Germinal center (tissue), 1 donor: ENCODE measurements around the gene FBXO31.
"Not testable (repeated sequence)": the region's sequence is repeated elsewhere in the genome, so short reads cannot be mapped to it uniquely, and the experiment has no call there.

Experiments used
- DNase-seq: peaks from one replicate; pipeline ENCODE4 v3.0.0; 2012; ENCODE audit warnings: mixed read lengths, low spot score

Gene FBXO31

GRCh38 chr16:87411375-87412271 is 28.0 kb upstream of the FBXO31 start:
- no peak for DNase-seq

GRCh38 chr16:87410968-87411367 is 27.4 kb upstream of the FBXO31 start:
- no peak for DNase-seq

GRCh38 chr16:87410530-87410929 is 27.0 kb upstream of the FBXO31 start:
- DNase-seq, result no peak

GRCh38 chr16:87409781-87410180 is 26.2 kb upstream of the FBXO31 start:
- DNase-seq, result no peak

GRCh38 chr16:87409153-87409552 is 25.6 kb upstream of the FBXO31 start:
- no peak for DNase-seq

- no peak for DNase-seq
These were observed 24.0 kb upstream of the FBXO31 start for GRCh38 chr16:87407511-87408112.

GRCh38 chr16:87406495-87407088 is 23.0 kb upstream of the FBXO31 start:
- DNase-seq, result no peak

- DNase-seq, result no peak
These were observed 21.4 kb upstream of the FBXO31 start for GRCh38 chr16:87404764-87405625.

GRCh38 chr16:87395181-87395842 is 11.7 kb upstream of the FBXO31 start:
- DNase-seq, result no peak

GRCh38 chr16:87393680-87394055 is 10.1 kb upstream of the FBXO31 start:
- DNase-seq, result no peak

- DNase-seq, result peak; percentile 38
These were observed 9.5 kb upstream of the FBXO31 start for GRCh38 chr16:87392821-87393679.

GRCh38 chr16:87391950-87392820 is 8.6 kb upstream of the FBXO31 start, which contains the start of gene MAP1LC3B:
TSS of gene MAP1LC3B (plus strand) at chr16:87392336. CDS start at chr16:87392428, 92 bp downstream.
- peak; percentile 96 for DNase-seq

GRCh38 chr16:87391324-87391949 is 7.9 kb upstream of the FBXO31 start:
- no peak for DNase-seq

GRCh38 chr16:87390641-87391323 is 7.2 kb upstream of the FBXO31 start:
- DNase-seq, result no peak

- not testable (repeated sequence) for DNase-seq
These were observed 6.3 kb upstream of the FBXO31 start for GRCh38 chr16:87389914-87390313.

GRCh38 chr16:87389245-87389644 is 5.7 kb upstream of the FBXO31 start:
- no peak for DNase-seq

- no peak for DNase-seq
These were observed 5.2 kb upstream of the FBXO31 start for GRCh38 chr16:87388818-87389134.

GRCh38 chr16:87387942-87388817 is 4.6 kb upstream of the FBXO31 start:
- peak; percentile 91 for DNase-seq
